NOMO-1 treated with DMSO at 0.1 percent for 48 hours (cell line): Measurements from ENCODE around the gene GNAI3.

Source experiments
- DNase-seq: peaks from one replicate; lab custom pipeline; 2025; ENCODE audit not compliant: unreplicated experiment; lab: John Stamatoyannopoulos, UW

GNAI3 gene

DNA sequence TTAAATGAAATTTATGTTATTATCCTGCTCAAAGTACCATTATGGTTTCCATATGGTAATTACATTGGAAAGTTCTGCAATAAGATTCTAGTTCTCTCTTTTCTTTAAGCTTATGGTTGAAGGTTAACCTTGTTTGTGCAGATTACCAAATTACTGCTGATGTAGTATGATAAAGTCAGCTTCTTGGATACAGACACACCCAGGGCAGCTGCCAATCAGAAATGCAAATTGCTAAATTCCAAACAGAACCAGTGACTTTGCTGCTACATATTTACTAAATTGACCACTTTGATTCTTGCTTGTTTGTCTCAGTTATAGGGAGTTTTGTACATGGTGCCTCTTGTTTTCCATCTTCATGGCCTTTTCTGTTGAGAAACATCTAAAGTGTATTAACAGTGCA lies 44.5 kb downstream of the GNAI3 start:
- DNase-seq: no peak

DNA sequence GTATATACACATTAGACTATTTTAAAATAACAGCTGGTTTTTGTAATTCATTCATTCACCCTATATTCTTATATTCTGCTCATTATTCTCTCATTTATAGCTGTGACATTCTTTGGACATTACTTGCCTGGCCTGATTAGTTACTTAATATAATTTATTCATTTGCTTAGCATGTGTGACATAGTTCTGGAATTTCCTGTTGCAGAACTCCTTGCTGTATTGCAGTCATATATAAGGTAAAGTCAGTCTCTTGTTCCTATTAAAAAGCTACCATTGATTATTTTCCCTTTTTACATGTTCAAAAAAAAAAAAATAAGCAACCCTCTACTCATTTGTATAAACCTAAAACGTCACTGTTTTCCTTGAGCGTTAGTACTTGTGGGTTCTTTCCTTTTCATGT lies 47.1 kb downstream of the GNAI3 start:
- no peak for DNase-seq

DNA sequence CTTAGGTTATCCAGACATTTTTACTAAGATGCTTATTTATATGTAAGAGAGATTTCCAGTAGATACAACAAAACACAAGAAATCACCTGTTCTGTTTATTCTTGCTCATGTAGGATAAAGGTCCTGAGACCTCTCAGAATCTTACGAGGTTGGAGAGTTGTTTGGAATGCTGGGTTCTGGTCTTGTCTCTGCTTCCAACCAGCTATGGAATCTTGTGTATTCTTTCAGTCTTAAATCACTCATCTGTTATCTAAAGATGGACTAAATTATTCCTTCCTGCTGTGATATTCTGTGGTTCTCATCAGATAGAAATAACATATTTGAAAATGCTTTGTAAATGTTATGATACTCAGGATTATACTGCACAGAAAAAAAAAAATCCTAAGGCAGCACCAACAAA lies 49.7 kb downstream of the GNAI3 start:
- DNase-seq: no peak

DNA sequence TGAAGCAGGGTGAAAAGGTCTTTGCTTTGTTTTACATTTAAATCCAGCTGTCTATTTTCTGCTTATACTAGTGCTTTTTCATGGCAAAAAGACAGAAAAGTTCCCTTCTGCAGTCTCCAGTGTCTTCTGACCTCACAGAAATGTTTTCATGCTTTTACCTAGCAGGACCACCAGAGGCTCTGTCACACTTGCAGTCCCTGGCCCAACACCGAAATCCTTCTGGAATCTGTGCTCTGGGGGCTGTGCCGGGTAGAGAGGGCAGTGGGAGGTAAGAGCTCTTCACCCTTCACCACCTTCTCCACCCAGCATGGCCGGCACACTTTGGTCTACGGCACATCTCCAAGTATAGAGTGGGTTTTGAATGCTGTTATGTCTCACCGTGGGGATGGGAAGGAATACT lies 50.2 kb downstream of the GNAI3 start:
- DNase-seq: no peak

DNA sequence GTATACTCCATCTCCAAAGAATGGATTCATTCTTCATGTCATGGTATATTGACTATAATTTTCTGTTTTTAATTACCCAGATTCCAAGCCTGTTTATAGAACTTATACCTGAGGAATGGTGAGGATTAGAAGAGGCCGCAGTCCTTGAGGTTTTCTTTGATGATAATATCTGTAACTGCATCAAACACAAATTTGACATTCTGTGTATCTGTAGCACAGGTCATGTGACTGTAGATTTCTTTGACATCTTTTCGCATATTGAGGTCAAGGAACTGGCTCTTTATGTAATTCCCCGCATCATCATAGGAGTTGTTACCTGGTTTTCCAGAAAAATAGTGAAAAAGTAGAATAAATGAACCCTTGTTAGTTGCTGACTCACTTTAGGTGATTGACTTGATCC lies 54.8 kb downstream of the GNAI3 start:
- no peak for DNase-seq

DNA sequence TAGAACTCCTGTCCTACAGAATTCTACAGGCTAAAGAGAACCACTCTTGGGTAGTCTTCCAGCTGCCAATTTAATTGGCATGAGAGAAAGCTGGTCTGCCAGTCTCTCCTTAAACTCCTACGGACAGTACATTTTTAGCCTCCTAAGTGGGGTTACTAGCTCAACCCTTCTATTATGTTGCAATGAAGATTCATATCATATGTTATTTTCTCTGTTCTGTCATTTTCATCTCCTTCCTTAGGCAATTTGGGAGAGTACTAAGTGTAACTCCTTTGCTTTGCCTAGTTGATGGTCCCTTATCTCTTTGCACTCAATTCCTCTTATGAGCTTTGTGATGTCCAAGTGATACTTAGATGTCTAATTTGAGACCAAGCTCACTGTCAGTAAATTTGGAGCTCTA lies 57.0 kb downstream of the GNAI3 start:
- no peak for DNase-seq

DNA sequence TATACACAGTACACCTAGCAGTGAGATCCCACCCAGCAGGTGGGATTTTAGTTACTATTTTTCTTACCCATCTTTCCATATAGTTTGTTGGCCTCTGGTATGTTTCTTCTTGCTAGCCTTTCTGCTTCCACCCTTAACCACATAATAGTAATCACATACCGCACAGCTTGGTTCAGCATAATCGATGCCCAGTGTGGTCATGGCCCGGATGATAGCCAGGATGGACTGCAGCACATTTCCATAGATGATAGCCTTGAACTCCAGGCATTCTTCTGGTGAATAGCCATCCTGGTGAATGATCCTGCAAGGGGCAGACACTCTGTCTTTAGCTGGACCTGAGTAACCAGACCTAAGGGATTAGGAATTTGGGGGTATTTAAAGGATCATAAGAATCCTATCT lies 61.5 kb downstream of the GNAI3 start:
- DNase-seq: no peak

DNA sequence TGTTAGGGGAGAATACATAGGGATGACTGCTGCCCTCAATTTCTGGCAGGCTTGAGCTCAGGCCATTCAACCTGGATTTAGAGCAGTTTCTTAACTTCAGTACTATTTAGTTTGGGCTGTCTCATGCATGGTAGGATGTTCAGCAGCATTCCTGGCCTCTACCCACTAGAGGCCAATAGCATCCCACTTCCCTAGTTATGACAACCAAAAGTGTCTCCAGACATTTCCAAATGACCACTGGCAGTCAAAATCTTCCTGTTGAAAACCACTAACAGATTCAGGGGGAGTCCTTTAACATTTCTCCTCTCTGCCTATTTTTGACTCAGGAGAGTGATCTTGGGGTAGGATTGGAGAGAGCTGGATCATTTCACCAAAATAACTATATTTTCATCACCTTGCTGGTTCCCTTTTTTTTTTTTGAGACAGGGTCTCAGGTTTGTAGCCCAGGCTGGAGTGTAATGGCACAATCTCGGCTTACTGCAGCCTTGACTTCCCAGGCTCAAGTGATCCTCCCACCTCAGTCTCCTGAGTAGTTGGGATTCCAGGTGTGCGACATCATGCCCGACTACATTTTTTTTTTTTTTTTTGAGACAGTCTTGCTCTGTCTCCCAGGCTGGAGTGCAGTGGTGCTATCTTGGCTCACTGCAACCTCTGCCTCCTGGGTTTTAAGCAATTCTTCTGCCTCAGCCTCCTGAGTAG lies 62.3 kb downstream of the GNAI3 start:
- DNase-seq: no peak

DNA sequence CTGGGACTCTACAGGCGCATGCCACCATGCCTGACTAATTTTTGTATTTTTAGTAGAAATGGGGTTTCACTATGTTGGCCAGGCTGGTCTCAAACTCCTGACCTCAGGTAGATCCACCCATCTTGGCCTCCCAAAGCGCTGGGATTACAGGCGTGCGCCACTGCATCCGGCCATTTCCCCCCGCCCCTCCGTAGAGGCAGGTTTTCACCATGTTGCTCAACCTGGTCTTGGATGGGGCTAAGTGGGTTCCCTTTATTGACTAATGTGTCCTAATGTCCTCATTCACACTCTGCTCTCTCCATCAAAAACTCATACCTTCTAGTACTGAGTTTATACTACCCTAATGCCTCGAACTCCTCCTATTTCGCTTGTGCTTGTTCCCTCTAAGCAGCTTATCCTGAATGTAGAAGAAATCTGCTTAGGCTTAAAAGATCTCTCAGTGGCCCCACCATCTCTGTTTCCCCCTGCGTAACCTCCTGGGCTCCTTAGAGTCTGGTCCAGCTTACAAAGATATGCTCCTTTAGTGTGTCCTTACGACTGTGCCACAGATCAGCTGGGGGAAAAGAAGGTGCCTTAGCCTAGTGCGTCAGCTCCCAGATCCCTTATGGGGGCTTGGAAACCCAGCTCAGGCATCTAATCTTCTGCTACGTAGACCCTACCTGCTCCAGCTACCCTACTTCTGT lies 63.0 kb downstream of the GNAI3 start:
- DNase-seq: no peak

DNA sequence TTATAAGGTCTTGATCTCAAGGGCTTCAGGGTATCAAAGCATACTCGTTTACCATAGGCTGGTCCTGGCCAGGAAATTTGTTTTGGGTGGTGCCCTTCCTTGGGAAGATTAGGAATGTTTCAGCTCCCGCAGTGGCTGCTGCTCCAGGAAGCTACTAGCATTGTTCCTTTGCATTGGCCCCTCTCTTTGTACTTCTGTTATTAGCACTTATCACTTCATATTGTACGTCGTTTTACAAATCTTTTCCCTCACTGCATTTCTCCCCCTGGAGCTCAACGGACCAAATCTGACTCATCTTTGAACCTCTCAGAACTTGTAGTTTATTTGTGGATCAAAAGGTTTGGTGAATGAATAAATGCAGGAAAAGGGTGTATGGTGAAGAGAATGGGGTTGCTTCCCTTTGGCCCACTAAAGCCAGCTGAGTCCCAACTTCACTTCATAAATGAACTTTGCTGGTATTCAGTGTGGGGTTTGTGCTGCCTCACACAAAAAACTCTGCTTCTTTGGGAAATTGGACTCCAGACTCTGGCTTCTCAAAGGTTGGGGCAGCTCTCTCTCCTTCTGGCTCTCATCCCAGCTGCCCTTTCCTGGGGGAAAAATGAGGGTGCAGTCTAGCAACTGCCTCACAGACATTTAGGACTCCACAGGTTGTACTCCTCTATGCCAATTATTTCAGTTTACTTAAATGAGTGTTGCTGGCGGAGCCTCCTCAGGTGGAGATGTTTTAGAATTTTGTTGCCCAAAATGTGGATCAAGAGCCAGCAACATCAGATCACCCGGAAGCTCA lies 65.1 kb downstream of the GNAI3 start:
- DNase-seq: no peak

DNA sequence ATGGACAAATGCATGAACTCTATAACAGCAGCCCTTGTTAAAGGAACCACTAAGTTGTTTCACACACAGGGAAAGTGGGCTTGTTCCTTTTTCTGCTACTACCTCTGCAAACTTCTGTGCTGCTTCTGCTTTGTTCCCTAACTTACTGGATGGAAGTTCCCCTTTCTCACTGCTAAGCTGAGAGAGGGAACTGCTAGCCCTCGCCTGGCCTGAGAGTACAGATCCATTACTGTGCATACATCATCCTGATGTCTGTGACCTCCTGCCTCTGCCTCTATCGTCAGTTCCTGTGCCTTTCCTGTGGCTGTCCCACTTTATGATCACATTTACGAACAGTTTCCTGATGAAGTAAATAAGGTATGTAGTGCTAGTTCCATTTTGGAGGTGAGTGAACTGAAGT lies 67.5 kb downstream of the GNAI3 start:
- DNase-seq: peak; percentile 99

DNA sequence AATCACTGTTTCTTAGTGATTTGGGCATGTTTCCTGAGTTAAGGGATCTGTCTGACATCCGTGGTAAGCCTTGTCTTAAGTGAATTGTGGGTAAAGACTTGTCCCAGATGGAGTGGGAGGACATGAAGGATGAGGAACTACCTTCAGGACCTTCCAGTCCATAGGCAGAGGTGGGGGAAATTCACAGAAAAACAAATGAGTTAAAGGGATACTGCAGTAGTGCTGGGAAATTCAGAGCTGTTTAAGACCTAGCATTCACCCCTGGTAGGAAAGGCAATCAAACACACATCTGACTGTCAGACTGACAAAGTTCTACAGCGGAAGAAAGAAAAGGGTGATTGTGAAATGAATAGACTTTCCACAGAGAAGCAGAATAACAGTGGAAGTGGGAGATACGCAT lies 68.0 kb downstream of the GNAI3 start:
- DNase-seq: peak; percentile 19

DNA sequence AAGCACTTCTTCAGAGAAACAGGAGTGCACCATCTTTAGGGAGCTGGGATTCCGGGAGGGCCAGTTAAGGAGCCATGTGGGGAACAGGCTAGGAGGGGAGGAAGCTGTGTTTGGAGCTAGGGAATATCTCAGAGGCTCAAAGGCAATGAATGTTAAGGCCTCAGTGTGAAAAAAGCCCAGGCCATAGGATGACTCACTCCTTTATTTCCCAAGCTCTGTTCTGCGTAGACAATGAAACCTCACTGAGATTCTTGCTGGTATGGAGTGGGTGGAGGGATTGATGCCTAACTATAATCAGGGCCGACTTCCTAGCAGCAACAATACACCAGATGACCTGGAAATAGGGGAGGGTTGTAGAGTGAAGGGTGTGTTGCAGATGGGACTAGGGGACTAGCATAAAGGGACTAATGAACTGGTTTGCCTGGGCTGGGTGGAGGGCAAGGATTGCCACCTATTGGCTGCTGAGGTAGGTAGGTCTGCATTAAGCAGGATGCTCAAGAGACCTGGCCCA lies 68.9 kb downstream of the GNAI3 start:
- peak; percentile 65 for DNase-seq

DNA sequence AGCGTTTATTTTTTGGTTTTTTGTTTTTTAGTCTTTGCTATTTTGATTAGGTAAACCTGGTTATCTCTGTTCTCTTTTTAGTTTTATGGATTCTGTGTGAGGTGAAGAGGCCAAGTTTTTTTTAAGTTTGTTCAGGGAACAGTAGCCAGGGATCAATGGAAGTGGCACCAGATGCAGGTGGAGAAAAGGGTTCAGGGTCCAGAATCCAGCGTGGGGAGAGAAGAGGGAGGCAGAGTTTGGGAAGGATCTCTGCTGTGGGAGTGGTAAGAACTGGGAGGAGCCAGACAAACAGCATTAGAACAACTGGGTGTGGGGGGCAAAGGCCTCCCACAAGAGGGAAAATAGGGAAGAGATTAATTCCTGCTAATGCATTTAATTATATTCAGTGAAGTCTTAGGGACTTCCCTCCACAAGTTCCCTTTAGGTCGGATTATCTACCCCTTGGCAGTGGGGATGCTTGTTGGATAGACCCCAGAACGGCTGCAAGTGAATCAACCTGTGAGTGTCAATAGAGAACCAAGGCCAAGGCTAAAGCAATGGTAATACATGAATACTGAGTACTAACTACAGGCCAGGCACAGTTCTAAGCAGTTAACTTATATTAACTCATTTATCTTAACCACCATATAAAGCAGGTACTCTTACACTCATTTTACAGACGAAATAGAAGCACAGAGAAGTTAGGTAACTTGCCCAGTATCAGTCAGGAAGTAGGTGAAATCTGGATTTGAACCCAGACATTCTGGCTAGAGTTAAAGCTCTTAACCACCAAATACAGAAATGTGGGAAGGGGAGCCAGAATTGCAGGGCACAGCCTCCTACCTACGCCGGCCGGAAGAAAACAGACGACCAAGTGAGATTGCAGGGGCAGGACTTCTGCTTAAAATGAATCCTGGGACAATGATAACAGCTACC lies 70.5 kb downstream of the GNAI3 start:
- no peak for DNase-seq

DNA sequence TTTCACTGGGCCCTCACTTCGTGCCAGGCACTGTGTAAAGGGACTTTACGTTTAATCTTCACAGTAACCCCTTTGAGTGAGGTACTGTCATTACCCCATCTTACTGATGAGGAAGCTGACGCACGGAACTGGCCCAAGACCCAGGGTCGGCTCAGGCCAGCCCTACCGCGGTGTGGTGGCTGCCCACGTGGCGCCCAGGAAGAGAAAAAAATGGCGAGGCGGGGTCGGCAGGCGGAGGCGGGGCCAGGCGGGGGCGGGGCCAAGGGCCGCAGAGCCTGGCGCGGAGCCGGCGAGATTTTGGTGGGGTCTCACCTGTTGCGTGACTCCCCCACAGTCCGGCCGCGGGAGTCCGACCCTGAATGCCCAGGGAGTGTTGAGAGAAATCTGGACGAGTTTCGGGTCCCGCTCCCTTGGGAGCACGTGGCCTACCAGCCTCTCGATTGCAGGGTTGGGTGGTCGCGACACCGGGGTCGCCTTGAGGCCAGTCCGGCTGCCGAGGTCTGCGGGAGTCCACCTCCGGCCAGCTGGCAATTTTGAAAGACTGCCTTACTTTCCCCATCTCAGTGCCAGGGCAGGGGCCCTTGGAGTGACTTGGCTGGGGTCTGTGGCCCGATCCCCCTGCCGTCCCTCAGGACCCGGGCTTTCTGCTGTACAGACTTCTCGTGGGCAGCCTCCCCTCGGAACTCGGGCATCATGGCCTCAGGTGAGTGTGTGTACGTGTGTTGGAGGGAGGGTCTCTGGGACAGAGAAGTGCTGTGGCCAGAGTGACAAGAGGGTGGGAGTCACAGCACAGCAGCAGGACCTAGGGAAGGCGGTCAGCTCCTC lies 71.4 kb downstream of the GNAI3 start, which contains the start of the genes AMPD2 and GNAT2:
TSS of gene AMPD2 (plus strand) at position 262 of the 825 bp plus-strand sequence. CDS start 1,339 bp downstream, outside the sequence.
TSS of gene GNAT2 (minus strand) at position 41 of the 825 bp plus-strand sequence. CDS start 6,746 bp downstream, outside the sequence.
- peak; percentile 75 for DNase-seq

DNA sequence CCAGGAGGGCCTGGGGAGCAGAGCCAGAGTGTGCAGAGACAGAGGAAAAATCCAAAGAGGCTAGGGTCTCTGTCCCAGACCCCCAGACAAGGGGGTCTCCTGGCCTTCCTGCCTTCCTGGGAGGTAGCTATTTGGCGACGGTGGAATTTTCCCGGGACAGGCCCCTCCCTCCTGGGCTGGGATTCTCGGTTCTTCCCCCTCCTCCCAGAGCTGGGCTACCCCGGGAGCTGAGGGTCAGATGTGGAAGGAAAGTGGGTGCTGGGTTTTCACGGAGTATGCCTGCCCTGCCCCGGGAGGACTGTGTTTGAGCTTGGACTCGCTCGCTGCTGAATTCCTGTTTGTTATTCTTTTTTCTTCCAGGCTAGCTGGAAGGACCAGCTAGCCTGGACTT lies 72.0 kb downstream of the GNAI3 start:
- DNase-seq: no peak

DNA sequence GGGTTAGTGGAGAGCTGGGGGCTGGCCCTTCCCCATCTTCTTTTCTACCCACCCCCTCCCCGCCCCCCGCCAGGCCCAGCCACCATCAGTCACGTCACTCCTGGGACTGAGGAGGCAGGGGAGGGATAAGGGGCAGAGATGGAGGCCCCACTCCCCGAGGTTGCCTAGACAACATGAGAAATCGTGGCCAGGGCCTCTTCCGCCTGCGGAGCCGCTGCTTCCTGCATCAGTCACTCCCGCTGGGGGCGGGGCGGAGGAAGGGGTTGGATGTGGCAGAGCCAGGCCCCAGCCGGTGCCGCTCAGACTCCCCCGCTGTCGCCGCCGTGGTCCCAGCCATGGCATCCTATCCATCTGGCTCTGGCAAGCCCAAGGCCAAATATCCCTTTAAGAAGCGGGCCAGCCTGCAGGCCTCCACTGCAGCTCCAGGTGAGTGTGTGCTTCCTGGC lies 72.4 kb downstream of the GNAI3 start:
- peak; percentile 93 for DNase-seq

DNA sequence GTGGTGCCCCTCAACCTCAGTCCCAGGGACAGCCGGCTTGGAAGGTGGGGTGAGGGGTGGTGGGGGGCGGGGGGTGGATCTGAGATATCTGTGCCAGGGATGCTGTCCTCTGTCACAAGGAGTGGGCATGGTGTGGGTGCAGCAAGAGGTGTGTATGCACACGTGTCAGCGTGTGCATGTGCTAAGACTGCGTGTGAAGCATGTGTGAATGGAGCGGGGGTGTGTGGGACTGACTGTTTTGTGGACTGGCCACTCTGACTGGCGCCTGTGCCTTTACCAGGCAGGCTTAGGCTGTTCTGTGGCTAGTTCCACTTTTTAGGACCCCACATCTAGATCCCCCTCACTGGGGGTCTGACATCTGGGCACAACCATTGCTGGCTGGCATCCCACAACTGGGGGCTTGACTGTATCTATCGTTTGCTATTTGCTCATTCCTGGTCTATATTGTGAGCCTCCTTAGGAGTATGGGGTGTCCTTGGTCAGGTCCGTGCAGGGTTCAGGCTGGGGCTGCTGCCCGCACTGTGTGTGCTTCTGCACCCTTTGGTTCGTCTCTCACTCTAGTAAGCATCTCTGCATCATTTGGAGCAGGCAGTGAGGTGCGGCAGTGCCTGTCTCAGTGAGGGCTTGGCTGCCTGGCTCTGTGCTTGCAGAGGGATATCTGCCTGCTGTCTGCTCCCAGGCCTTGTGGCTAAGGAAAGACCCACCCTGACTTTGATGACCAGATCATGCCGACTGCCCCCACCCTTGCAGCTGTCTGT lies 73.1 kb downstream of the GNAI3 start:
- DNase-seq: no peak
